Adrenal gland (tissue), 12 donors: ENCODE data around the gene IL34. TPM values are rescaled to one million over a fixed set of nuclear protein-coding genes. Genes with fewer than 3 reads are reported as not detected.
A peak's percentile ranks its signal among the peaks of the same experiment; 100 is the strongest.

ENCODE experiments used
- DNase-seq, 7 donors: peaks; one replicate each; pipeline ENCODE4 v3.0.0-alpha.2; 2019 to 2020
- H3K27ac ChIP-seq, 5 donors: fragments of 200-600 bp; sonication (generic) in 4 of 5; 1 replicate in 3 of 5; 2 replicates in 2 of 5; pipeline versions ENCODE4 v1.5.1 to v1.8.0; 2016 to 2020; ENCODE audit warnings: mild to moderate bottlenecking in 1 of 5
- H3K27me3 ChIP-seq: fragments of 200-600 bp; 2 replicates; pipeline ENCODE4 v1.8.0; 2021
- H3K36me3 ChIP-seq, 2 donors: fragments of 200-600 bp; replicated peaks in 1 of 2; 1 replicate in 1 of 2; 2 replicates in 1 of 2; pipeline versions ENCODE4 v1.5.1 to v1.8.0; 2018 to 2022
- H3K4me1 ChIP-seq, 2 donors: fragments of 200-600 bp; replicated peaks in 1 of 2; 1 replicate in 1 of 2; 2 replicates in 1 of 2; pipeline versions ENCODE4 v1.5.1 to v1.8.0; 2018 to 2021
- H3K4me3 ChIP-seq, 4 donors: fragments of 200-600 bp; sonication (generic) in 3 of 4; one replicate each; pipeline ENCODE4 v1.5.1; 2016 to 2018
- H3K9me3 ChIP-seq, 3 donors: fragments of 200-600 bp; sonication (generic) in 1 of 3; replicated peaks in 1 of 3; 1 replicate in 2 of 3; 2 replicates in 1 of 3; pipeline versions ENCODE4 v1.5.1 to v1.8.0; 2016 to 2021
- CTCF ChIP-seq, 6 experiments: fragments of 450-650 bp in 4 of 6; fragments of 200-600 bp in 2 of 6; sonication (generic) in 1 of 6; IDR thresholded peaks; 1 replicate in 5 of 6; 2 replicates in 1 of 6; pipeline versions ENCODE4 v1.5.1 to v1.8.0; 2016 to 2021; ENCODE audit warnings: antibody characterized with exemption in 6 of 6, mild to moderate bottlenecking in 2 of 6, moderate library complexity in 1 of 6
- POLR2A ChIP-seq, 2 donors: fragments of 450-650 bp; IDR thresholded peaks; one replicate each; pipeline ENCODE4 v1.6.1; 2017; ENCODE audit warnings: antibody characterized with exemption in 2 of 2, mild to moderate bottlenecking in 2 of 2, moderate library complexity in 1 of 2
- WGBS, 4 donors: extraction: QIAGEN DNeasy Blood & Tissue Kit in 2 of 4; methylation state at CpG; one replicate each; pipeline versions ENCODE4 v1.1.5 to v1.1.7; 2013 to 2017; 5-methylcytosine and 5-hydroxymethylcytosine counted together
- intact Hi-C, 2 donors: fragments of 100-400 bp; cut with DNase I; formaldehyde crosslinking; loops; one replicate each; pipeline versions ENCODE4 v1.14.1 to v1.15.0; 2022 to 2023
- polyA plus RNA-seq, 3 donors: library from polyadenylated mRNA; stranded (reverse); fragments of 200-250 nt in 2 of 3; fragments of 350-450 nt in 1 of 3; fragmentation: Illumina TruSeq in 1 of 3; extraction: RNeasy Lipid Tissue Mini Kit (QIAGEN cat#74804) in 1 of 3; gene quantifications; one replicate each; pipeline ENCODE4 v1.2.3, GENCODE V29; 2013 to 2014
- total RNA-seq, 9 donors: library from RNA; depleted of rRNA in 4 of 9; stranded (reverse); fragments of >200 nt in 4 of 9; fragments of 120-200 nt in 1 of 9; fragmentation: NEBNext Ultra II Directional in 1 of 9; extraction: Animal tissue kit (Norgen Biotek cat#: 25700) in 1 of 9; gene quantifications; one replicate each; pipeline versions ENCODE4 v1.1.0 to v1.2.4, GENCODE V29; 2013 to 2023
- donor health status: healthy with polysubstance abuse.
- donor health status: Bipolar disorder and iron deficiency.
- donor health status: DM: yes; HTN: yes; CAD: no.
- donor health status: DM: no; HTN: no; CAD: no.
- donor health status: DM: no; HTN: no; CAD: no.
- donor health status: DM: yes; HTN: yes; CAD: no.

The IL34 gene
- total and polyA plus RNA-seq, 12 donors: 1.2 to 62.9 (median 35.7) TPM

GRCh38 chr16:70686376-70687101 lies 40.2 kb downstream of the IL34 start:
- 46 to 88% (median 48%) methylated on average over 7 to 29 of the region's 29 CpGs for WGBS, 4 donors
- Histone ChIP-seq H3K36me3 (no peaks in the 10 kb centered on the region), H3K4me1 (peaks cover 36 to 69% of the 10 kb centered on the region in 2 donors), H3K27me3 (no peaks in the 10 kb centered on the region), H3K27ac (peak overlapping the region in 4 of 5 donors; percentile 61 to 96 (median 72)), H3K4me3 (peak overlapping the region in 1 of 4 donors; percentile 90), H3K9me3 (no peaks in the 10 kb centered on the region)
- TF ChIP-seq POLR2A (IDR thresholded peaks at IDR 0.05): no peak
- no peak for DNase-seq
- intact Hi-C loops: no loop called here

GRCh38 chr16:70687102-70687511 lies 40.7 kb downstream of the IL34 start:
- H3K27ac ChIP-seq: peak overlapping the region in 2 of 5 donors; percentile 92 to 96
- H3K36me3 ChIP-seq: no peaks in the 10 kb centered on the region
- 72 to 82% (median 80%) methylated on average over 4 to 5 of the region's 5 CpGs; no CpG with 5 or more reads in 1 of the 4 donors for WGBS, 4 donors
- no peak for DNase-seq
- peaks cover 35 to 69% of the 10 kb centered on the region in 2 donors for H3K4me1 ChIP-seq
- H3K4me3 ChIP-seq: no peak overlapping the region
- intact Hi-C loops: no loop called here
- no peaks in the 10 kb centered on the region for H3K9me3 ChIP-seq
- H3K27me3 ChIP-seq: no peaks in the 10 kb centered on the region
- TF ChIP-seq CTCF (IDR thresholded peaks at IDR 0.05) (no peak), POLR2A (IDR thresholded peaks at IDR 0.05) (no peak)

GRCh38 chr16:70687671-70688245 lies 41.4 kb downstream of the IL34 start:
- H3K4me3 ChIP-seq: no peak overlapping the region
- no peaks in the 10 kb centered on the region for H3K36me3 ChIP-seq
- 75 to 86% (median 83%) methylated on average over 7 to 18 of the region's 18 CpGs for WGBS, 4 donors
- TF ChIP-seq POLR2A (IDR thresholded peaks at IDR 0.05): no peak
- TF ChIP-seq CTCF (IDR thresholded peaks at IDR 0.05): no peak
- no peaks in the 10 kb centered on the region for H3K27me3 ChIP-seq
- H3K4me1 ChIP-seq: peaks cover 37 to 69% of the 10 kb centered on the region in 2 donors
- intact Hi-C loops: no loop called here
- H3K27ac ChIP-seq: peak overlapping the region in 4 of 5 donors; percentile 37 to 96 (median 65)
- no peak for DNase-seq
- no peaks in the 10 kb centered on the region for H3K9me3 ChIP-seq

- no peak overlapping the region for H3K4me3 ChIP-seq
- peaks cover 37 to 69% of the 10 kb centered on the region in 2 donors for H3K4me1 ChIP-seq
- H3K27ac ChIP-seq: peak overlapping the region in 4 of 5 donors; percentile 37 to 96 (median 65)
- no peaks in the 10 kb centered on the region for H3K36me3 ChIP-seq
- no peaks in the 10 kb centered on the region for H3K9me3 ChIP-seq
- intact Hi-C loops: no loop called here
- no peak for TF ChIP-seq CTCF (IDR thresholded peaks at IDR 0.05)
- TF ChIP-seq POLR2A (IDR thresholded peaks at IDR 0.05): no peak
- 21 to 55% (median 40%) methylated on average over 2 to 8 of the region's 8 CpGs for WGBS, 4 donors
- H3K27me3 ChIP-seq: no peaks in the 10 kb centered on the region
- peak in 1 of 7 donors; percentile 54 for DNase-seq
Observed at GRCh38 chr16:70688246-70688742, 41.9 kb downstream of the IL34 start.
